K562 (cell line): ENCODE data around the gene OSGEPL1. TPM values are rescaled to one million over a fixed set of nuclear protein-coding genes. Genes with fewer than 3 reads are reported as not detected.

Experiments used
- AFF4 ChIP-seq: sonication (generic); formaldehyde crosslinking; IDR thresholded peaks from 2 replicates; pipeline ENCODE4 v1.8.0; 2023; ENCODE audit warnings: mild to moderate bottlenecking, missing genetic modification reagents
- CREB3L1 ChIP-seq: fragments of 450-650 bp; IDR thresholded peaks from 2 replicates; pipeline ENCODE4 v1.6.1; 2014; ENCODE audit warnings: low read depth, mild to moderate bottlenecking, moderate library complexity, borderline replicate concordance
- KLF1 ChIP-seq: fragments of 450-650 bp; IDR thresholded peaks from 2 replicates; pipeline ENCODE4 v1.6.1; 2016; ENCODE audit warnings: missing genetic modification characterization, missing compliant biosample characterization
- MECOM ChIP-seq: fragments of 250-450 bp; sonication (Bioruptor Pico); IDR thresholded peaks from 2 replicates; pipeline ENCODE4 v1.8.0; 2022; ENCODE audit warnings: inconsistent platforms
- MLLT1 ChIP-seq, 2 experiments: fragments of 450-650 bp; IDR thresholded peaks; 2 replicates each; pipeline ENCODE4 v1.6.1; 2016
- SRF ChIP-seq, 2 experiments: fragments of 250-450, 450-650 bp in 1 of 2; sonication (Bioruptor Pico) in 1 of 2; sonication (generic) in 1 of 2; formaldehyde crosslinking; IDR thresholded peaks; 2 replicates each; pipeline versions ENCODE4 v1.5.0 to v1.5.1; 2020 to 2022; ENCODE audit warnings: mild to moderate bottlenecking in 1 of 2, missing genetic modification reagents in 1 of 2
- TAF7 ChIP-seq: fragments of 450-650 bp; IDR thresholded peaks from 2 replicates; pipeline ENCODE4 v1.6.1; 2016; ENCODE audit warnings: missing genetic modification characterization, missing compliant biosample characterization
- U2AF2 ChIP-seq: fragments of 200-400 bp; formaldehyde crosslinking; optimal IDR thresholded peaks from 2 replicates; pipeline ENCODE3; 2017; ENCODE audit warnings: low read depth, mild to moderate bottlenecking, low read length
- ZNF274 ChIP-seq: IDR thresholded peaks from 2 replicates; pipeline ENCODE4 v1.6.1; 2011; ENCODE audit warnings: low read depth, mild to moderate bottlenecking, low read length, moderate library complexity, borderline replicate concordance
- ZNF76 ChIP-seq: fragments of 250-450 bp; sonication (Bioruptor Pico); IDR thresholded peaks from 2 replicates; pipeline ENCODE4 v1.4.0; 2020; ENCODE audit warnings: mild to moderate bottlenecking, moderate library complexity, borderline replicate concordance
- polyA plus RNA-seq, 8 experiments: library from polyadenylated mRNA; depleted of rRNA in 4 of 8; stranded (reverse) in 5 of 8; unstranded in 3 of 8; fragments of >200 nt; fragmentation: Nextera tagmentation in 2 of 8; fragmentation: Illumina TruSeq in 1 of 8; extraction: Ambion mirVana in 2 of 8; extraction: Trizol in 1 of 8; gene quantifications; 2 replicates each; pipeline versions ENCODE4 v1.2.1 to v1.2.3, GENCODE V29; 2011 to 2014; ENCODE audit warnings: inconsistent platforms in 1 of 8, missing spikeins in 1 of 8
- total RNA-seq, 7 experiments: library from RNA; depleted of rRNA in 6 of 7; stranded (reverse); fragments of >200 nt in 6 of 7; fragmentation: Illumina TruSeq in 2 of 7; extraction: Trizol in 2 of 7; gene quantifications; 2 replicates each; pipeline versions ENCODE4 v1.2.1 to v1.2.3, GENCODE V29; 2011 to 2021; ENCODE audit warnings: low replicate concordance in 1 of 7
- TF ChIP-seq, protein P1 (sequence below): fragments of 250-450 bp; sonication (Bioruptor Pico); IDR thresholded peaks from 2 replicates; pipeline ENCODE4 v1.8.0; 2021; ENCODE audit warnings: mild to moderate bottlenecking, moderate library complexity
- TF ChIP-seq, protein P2 (sequence below): sonication (generic); formaldehyde crosslinking; IDR thresholded peaks from 2 replicates; pipeline ENCODE4 v1.8.0; 2022; ENCODE audit warnings: mild to moderate bottlenecking, missing genetic modification reagents
- TF ChIP-seq, protein P3 (sequence below): fragments of 250-450 bp; sonication (Bioruptor Pico); IDR thresholded peaks from 2 replicates; pipeline ENCODE4 v1.9.0; 2021; ENCODE audit warnings: mild to moderate bottlenecking
- TF ChIP-seq, protein P4 (sequence below): sonication (generic); formaldehyde crosslinking; IDR thresholded peaks from 2 replicates; pipeline ENCODE4 v1.8.0; 2022; ENCODE audit warnings: missing genetic modification reagents, mild to moderate bottlenecking, borderline replicate concordance

OSGEPL1 gene
- total and polyA plus RNA-seq, 9 of the 15 experiments (the other 6 are each of a cell fraction or from before 2014, with no cell fraction given) = 2.5 to 10.8 (median 6.5) TPM

DNA sequence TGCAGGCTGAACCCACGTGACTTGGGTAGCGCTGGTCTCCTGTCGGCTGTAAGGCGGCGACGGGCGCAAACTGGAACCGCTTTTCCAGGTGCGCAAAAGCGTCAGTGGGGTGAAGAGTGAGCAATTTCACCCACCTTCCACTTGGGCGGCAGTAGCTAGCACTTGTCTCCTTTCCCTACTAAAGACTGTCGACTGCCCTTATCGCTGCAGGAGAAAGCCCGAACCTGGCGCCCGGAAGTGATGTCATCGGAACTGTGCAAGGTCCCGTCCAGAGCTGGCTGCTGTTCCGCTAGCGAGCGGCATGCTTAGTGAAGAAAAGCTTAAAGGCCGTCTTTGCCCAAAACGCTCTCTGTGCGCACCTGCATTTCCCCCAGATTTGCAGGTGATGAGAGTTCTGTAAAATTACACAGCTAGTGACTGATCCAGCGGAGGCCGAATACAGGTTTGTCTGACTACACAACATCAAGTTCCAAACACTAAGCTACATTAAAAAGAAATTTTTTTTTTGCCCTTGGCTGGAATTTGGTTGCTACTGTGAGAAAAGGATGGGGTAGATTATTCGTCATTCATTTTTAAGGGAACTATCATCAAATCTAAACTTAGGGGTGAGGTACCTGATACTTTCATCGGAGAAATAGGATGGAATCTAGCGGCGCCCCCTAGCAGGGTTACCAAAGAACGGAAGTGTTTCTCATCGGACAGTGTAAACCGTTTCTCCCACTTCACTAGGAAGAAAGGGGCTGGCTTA is at the start of gene OSGEPL1 (continued):
- TF ChIP-seq CREB3L1 (no peak; the same call in 1 of the 2 replicates), MECOM (CRISPR knock-in tag) (no peak), SRF (CRISPR knock-in tag; IDR thresholded peaks at IDR 0.05) (no peak), MLLT1 (IDR thresholded peaks at IDR 0.05) (no peak), ZNF274 (no peak), AFF4 (CRISPR knock-in tag) (no peak; the same call in 1 of the 2 replicates), KLF1 (tag) (0 out of 2 replicates have a peak, but pooled peaks have one; percentile 48), ZNF76 (CRISPR knock-in tag) (no peak), U2AF2 (no peak), TAF7 (tag) (no peak)
- TF ChIP-seq, protein P1, sequence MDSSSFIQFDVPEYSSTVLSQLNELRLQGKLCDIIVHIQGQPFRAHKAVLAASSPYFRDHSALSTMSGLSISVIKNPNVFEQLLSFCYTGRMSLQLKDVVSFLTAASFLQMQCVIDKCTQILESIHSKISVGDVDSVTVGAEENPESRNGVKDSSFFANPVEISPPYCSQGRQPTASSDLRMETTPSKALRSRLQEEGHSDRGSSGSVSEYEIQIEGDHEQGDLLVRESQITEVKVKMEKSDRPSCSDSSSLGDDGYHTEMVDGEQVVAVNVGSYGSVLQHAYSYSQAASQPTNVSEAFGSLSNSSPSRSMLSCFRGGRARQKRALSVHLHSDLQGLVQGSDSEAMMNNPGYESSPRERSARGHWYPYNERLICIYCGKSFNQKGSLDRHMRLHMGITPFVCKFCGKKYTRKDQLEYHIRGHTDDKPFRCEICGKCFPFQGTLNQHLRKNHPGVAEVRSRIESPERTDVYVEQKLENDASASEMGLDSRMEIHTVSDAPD = no peak
- TF ChIP-seq, protein P2, sequence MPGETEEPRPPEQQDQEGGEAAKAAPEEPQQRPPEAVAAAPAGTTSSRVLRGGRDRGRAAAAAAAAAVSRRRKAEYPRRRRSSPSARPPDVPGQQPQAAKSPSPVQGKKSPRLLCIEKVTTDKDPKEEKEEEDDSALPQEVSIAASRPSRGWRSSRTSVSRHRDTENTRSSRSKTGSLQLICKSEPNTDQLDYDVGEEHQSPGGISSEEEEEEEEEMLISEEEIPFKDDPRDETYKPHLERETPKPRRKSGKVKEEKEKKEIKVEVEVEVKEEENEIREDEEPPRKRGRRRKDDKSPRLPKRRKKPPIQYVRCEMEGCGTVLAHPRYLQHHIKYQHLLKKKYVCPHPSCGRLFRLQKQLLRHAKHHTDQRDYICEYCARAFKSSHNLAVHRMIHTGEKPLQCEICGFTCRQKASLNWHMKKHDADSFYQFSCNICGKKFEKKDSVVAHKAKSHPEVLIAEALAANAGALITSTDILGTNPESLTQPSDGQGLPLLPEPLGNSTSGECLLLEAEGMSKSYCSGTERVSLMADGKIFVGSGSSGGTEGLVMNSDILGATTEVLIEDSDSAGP (CRISPR knock-in tag) = no peak
- TF ChIP-seq, protein P3, sequence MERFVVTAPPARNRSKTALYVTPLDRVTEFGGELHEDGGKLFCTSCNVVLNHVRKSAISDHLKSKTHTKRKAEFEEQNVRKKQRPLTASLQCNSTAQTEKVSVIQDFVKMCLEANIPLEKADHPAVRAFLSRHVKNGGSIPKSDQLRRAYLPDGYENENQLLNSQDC (CRISPR knock-in tag) = no peak
- TF ChIP-seq, protein P4, sequence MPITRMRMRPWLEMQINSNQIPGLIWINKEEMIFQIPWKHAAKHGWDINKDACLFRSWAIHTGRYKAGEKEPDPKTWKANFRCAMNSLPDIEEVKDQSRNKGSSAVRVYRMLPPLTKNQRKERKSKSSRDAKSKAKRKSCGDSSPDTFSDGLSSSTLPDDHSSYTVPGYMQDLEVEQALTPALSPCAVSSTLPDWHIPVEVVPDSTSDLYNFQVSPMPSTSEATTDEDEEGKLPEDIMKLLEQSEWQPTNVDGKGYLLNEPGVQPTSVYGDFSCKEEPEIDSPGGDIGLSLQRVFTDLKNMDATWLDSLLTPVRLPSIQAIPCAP (CRISPR knock-in tag) = no peak
